HPDE6-E6E7 (cell line): Measurements from ENCODE around the gene IL18R1.
A peak's percentile ranks its signal among the peaks of the same experiment; 100 is the strongest.
"Not testable (repeated sequence)": the region's sequence is repeated elsewhere in the genome, so short reads cannot be mapped to it uniquely, and the experiment has no call there.

ENCODE experiments used
- DNase-seq: peaks from one replicate; pipeline ENCODE4 v3.0.0; 2011; ENCODE audit warnings: missing footprints; ENCODE audit errors: extremely low spot score

Gene IL18R1

GRCh38 chr2:102355526-102356380, at the start of gene IL18R1:
TSS of gene IL18R1 (plus strand) at chr2:102355796. CDS start at chr2:102362661, 6,865 bp downstream.
- DNase-seq: peak; percentile 63

- DNase-seq: no peak
Measured at GRCh38 chr2:102306125-102306524, 49.5 kb upstream of the IL18R1 start.

GRCh38 chr2:102310964-102311640, 44.5 kb upstream of the IL18R1 start, which contains the start of gene IL1RL1:
TSS of gene IL1RL1 (plus strand) at chr2:102311563. CDS start at chr2:102338265, 26,702 bp downstream.
- no peak for DNase-seq

GRCh38 chr2:102313025-102313424, 42.6 kb upstream of the IL18R1 start:
- peak; percentile 85 for DNase-seq

- DNase-seq: no peak
Measured at GRCh38 chr2:102313471-102313870, 42.1 kb upstream of the IL18R1 start.

- no peak for DNase-seq
Measured at GRCh38 chr2:102313950-102314349, 41.6 kb upstream of the IL18R1 start.

GRCh38 chr2:102315921-102316320, 39.7 kb upstream of the IL18R1 start:
- no peak for DNase-seq

- DNase-seq: peak; percentile 56
Measured at GRCh38 chr2:102317715-102318114, 37.9 kb upstream of the IL18R1 start.

- no peak for DNase-seq
Measured at GRCh38 chr2:102318437-102318836, 37.2 kb upstream of the IL18R1 start.

- no peak for DNase-seq
Measured at GRCh38 chr2:102321941-102322719, 33.5 kb upstream of the IL18R1 start.

GRCh38 chr2:102324914-102325313, 30.7 kb upstream of the IL18R1 start:
- not testable (repeated sequence) for DNase-seq

GRCh38 chr2:102331311-102331980, 24.1 kb upstream of the IL18R1 start:
- no peak for DNase-seq

GRCh38 chr2:102334486-102334885, 21.1 kb upstream of the IL18R1 start:
- DNase-seq: no peak

- DNase-seq: no peak
Measured at GRCh38 chr2:102335871-102336366, 19.7 kb upstream of the IL18R1 start.

- DNase-seq: peak; percentile 53
Measured at GRCh38 chr2:102336502-102336945, 19.1 kb upstream of the IL18R1 start.

GRCh38 chr2:102337012-102337411, 18.6 kb upstream of the IL18R1 start:
- peak; percentile 23 for DNase-seq

GRCh38 chr2:102337481-102338386, 17.9 kb upstream of the IL18R1 start:
- DNase-seq: no peak

- no peak for DNase-seq
Measured at GRCh38 chr2:102340778-102341177, 14.8 kb upstream of the IL18R1 start.

GRCh38 chr2:102342888-102343287, 12.7 kb upstream of the IL18R1 start:
- DNase-seq: no peak

- no peak for DNase-seq
Measured at GRCh38 chr2:102344397-102344796, 11.2 kb upstream of the IL18R1 start.
